HEK293T (cell line): Measurements from ENCODE around the gene ATAD2B.

Source experiments
- ARNT ChIP-seq: fragments of 450-650 bp; IDR thresholded peaks from 2 replicates; pipeline ENCODE4 v1.6.1; 2017; ENCODE audit warnings: mild to moderate bottlenecking
- BHLHE40 ChIP-seq: fragments of 450-650 bp; IDR thresholded peaks from 2 replicates; pipeline ENCODE4 v1.6.1; 2016; ENCODE audit warnings: mild to moderate bottlenecking, moderate library complexity, borderline replicate concordance
- ELF4 ChIP-seq: fragments of 450-650 bp; IDR thresholded peaks from 2 replicates; pipeline ENCODE4 v1.6.1; 2017; ENCODE audit warnings: antibody characterized with exemption
- FOXA1 ChIP-seq: fragments of 450-650 bp; IDR thresholded peaks from 2 replicates; pipeline ENCODE4 v1.6.1; 2016; ENCODE audit warnings: mild to moderate bottlenecking
- FOXK2 ChIP-seq: fragments of 450-650 bp; IDR thresholded peaks from 2 replicates; pipeline ENCODE4 v1.6.1; 2016; ENCODE audit warnings: mild to moderate bottlenecking
- FOXM1 ChIP-seq: fragments of 450-650 bp; IDR thresholded peaks from 2 replicates; pipeline ENCODE4 v1.6.1; 2017; ENCODE audit warnings: mild to moderate bottlenecking, borderline replicate concordance
- HDGF ChIP-seq: fragments of 450-650 bp; IDR thresholded peaks from 2 replicates; pipeline ENCODE4 v1.6.1; 2017; ENCODE audit warnings: antibody characterized with exemption, borderline replicate concordance
- LEF1 ChIP-seq: fragments of 450-650 bp; IDR thresholded peaks from 2 replicates; pipeline ENCODE4 v1.6.1; 2017; ENCODE audit warnings: mild to moderate bottlenecking, borderline replicate concordance
- NFRKB ChIP-seq: fragments of 450-650 bp; IDR thresholded peaks from 2 replicates; pipeline ENCODE4 v1.6.1; 2016; ENCODE audit warnings: mild to moderate bottlenecking, moderate library complexity
- PKNOX1 ChIP-seq: fragments of 450-650 bp; IDR thresholded peaks from 2 replicates; pipeline ENCODE4 v1.6.1; 2016
- SP1 ChIP-seq: fragments of 450-650 bp; IDR thresholded peaks from 2 replicates; pipeline ENCODE4 v1.6.1; 2017
- SUZ12 ChIP-seq: fragments of 450-650 bp; IDR thresholded peaks from 2 replicates; pipeline ENCODE4 v1.6.1; 2016; ENCODE audit warnings: mild to moderate bottlenecking
- ZNF384 ChIP-seq: fragments of 450-650 bp; IDR thresholded peaks from 2 replicates; pipeline ENCODE4 v1.6.1; 2016

GRCh38 chr2:23746141-23746863, 180.6 kb downstream of the ATAD2B start:
- no peak for TF ChIP-seq ZNF384
- TF ChIP-seq BHLHE40 = no peak
- TF ChIP-seq LEF1 = no peak
- TF ChIP-seq SP1 = no peak
- no peak for TF ChIP-seq FOXM1
- no peak for TF ChIP-seq SUZ12
- TF ChIP-seq ARNT = no peak
- no peak for TF ChIP-seq HDGF
- TF ChIP-seq FOXA1 = no peak
- no peak for TF ChIP-seq FOXK2
- no peak for TF ChIP-seq ELF4
- TF ChIP-seq NFRKB = no peak
- no peak for TF ChIP-seq PKNOX1
